ENCODE measurements around the gene RAB5A. TPM values are rescaled to one million over a fixed set of nuclear protein-coding genes. Genes with fewer than 3 reads are reported as not detected.
"Not testable (repeated sequence)": the region's sequence is repeated elsewhere in the genome, so short reads cannot be mapped to it uniquely, and the experiment has no call there.

Gene RAB5A
- total RNA-seq, 1 experiment from 2014 or later, result 19.2 TPM

- peak; percentile 40 for DNase-seq (ENCODE audit: low read depth)
These were observed 790 bp downstream of the RAB5A start for GRCh38 chr3:19947549-19948225.

DNA sequence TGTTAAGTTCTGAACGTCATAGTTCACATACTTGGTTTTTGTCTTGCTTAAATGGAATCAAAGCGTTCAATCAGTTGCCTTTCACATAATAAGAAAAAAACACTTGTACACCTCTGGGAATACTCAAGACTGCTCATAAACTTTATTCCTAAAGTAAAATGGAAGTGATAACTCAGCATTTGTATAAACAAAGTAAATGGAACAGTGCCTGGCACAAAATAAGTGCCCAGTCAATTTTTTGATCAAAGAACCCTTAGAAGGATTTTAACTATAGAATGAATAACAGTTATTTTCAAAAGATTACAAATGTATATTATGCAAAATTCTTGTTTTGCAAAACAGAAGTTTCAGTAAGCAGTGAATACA, 1.3 kb downstream of the RAB5A start:
- no peak for DNase-seq (ENCODE audit: low read depth)

DNA sequence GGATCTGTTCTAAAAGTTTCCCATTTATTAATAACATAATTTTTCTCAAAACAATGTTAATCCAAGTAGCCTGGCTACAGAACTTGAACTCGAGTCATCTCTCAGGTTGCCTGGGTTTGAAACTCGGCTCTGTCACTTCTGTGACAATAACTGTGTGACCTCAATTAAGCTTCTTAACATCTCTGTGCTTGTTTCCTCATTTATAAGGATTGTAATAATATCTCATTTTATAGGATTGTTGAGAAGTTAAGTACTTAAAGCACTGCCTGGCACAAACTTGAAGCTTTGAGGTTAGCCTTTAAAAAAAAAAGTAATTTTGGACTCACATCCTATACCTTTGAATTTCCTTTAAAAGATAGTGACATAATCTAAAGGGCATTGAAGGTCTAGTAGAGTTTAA, 3.4 kb downstream of the RAB5A start:
- DNase-seq (ENCODE audit: low read depth), result no peak

- DNase-seq (ENCODE audit: low read depth), result no peak
These were observed 7.8 kb downstream of the RAB5A start for GRCh38 chr3:19954676-19955075.

DNA sequence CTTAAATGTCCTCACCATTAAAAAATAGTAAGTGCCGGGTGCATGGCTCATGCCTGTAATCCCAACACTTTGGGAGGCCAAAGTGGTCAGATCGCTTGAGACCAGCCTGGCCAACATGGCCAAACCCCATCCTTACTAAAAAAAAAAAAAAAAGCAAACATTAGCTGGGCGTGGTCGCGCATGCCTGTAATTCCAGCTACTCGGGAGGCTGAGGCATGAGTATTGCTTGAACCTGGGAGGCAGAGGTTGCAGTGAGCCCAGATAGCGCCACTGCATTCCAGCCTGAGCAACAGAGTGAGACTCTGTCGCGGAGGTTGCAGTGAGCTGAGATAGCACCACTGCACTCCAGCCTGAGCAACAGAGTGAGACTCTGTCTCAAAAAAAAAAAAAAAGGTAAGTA, 10.5 kb downstream of the RAB5A start:
- not testable (repeated sequence) for DNase-seq (ENCODE audit: low read depth)

DNA sequence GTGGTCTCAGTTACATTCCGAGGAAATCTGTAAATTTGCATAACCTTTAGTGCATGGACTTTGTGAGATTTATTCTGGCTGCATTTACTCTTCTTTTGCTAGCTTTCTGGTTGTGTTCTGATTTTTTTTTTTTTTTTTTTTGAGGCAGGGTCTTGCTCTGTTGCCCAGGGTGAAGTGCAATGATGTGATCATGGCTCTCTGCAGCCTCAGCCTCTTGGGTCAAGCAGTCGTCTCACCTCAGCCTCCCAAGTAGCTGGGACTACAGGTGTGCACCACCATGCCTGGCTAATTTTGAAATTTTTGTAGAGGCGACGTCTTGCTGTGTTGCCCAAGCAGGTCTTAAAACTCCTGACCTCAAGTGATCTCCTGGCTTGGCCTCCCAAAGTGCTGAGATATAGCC, 12.6 kb downstream of the RAB5A start:
- no peak for DNase-seq (ENCODE audit: low read depth)

DNA sequence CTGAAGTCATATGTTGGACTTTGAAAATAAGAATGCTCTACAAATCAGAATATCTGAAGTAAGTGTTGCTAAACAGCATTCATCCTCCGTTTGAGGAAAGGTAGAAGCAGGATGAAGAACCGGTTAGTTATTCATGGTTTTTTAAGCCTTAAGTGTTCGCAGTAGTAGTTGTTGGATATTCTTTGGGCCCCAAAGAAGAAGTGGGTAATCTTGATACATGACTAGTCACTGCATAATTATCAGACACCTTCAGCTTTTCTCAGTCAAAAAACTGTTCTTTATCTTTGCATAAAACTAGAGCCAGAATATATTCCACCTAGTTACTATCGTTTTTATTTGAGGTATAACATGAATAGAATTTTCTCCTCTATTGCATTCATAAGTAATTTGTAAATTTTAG, 13.8 kb downstream of the RAB5A start:
- no peak for DNase-seq (ENCODE audit: low read depth)

DNA sequence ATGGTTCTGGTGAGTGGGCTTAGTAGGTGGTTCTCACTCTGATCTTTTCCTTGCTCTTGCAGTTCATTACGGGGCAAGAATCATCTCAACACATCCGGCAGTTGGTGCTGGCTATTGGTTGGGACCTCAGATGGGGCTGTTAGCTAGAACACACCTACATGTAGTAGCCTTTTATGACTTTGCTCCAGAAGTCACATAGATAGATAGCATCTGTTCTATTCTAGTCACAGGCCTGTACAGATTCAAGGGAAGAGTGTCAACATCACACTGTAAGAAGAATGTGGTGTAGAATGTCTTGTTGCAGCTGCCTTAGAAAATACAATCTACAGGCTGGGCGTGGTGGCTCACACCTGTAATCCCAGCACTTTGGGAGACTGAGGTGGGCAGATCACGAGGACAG, 15.1 kb downstream of the RAB5A start:
- no peak for DNase-seq (ENCODE audit: low read depth)

DNA sequence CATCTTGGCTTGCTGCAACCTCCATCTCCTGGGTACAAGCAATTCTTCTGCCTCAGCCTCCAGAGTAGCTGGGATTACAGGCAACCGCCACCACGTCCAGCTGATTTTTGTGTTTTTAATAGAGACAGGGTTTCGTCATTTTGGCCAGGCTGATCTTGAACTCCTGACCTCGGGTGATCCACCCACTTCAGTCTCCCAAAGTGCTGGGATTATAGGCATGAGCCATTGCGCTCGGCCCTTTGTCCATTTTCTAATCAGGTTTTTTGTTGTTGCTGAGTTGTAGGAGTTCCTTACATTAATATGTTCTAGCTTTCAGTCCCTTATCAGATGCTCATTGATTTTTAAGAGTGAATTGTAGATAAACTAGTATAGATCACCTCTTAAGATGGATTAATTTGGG, 20.3 kb downstream of the RAB5A start:
- no peak for DNase-seq (ENCODE audit: low read depth)

DNA sequence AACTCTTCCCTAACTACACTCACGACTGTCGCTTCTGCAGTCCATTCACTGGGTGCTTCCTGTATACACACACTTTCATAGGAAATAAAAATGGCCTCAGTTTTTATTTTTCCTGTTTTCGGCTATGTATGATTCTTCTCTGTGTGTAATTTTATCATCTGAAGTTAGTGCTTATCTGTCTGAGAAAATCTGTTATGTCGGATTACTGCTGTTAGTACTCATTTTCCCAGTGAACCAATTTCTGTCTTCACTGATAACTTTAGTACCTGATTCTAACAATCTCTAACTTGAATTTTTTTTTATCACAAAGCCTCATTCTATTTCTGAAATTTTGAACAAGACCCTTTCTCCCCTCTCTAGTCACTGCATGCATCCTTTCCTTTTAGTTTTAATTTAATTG, 20.9 kb downstream of the RAB5A start:
- no peak for DNase-seq (ENCODE audit: low read depth)

DNA sequence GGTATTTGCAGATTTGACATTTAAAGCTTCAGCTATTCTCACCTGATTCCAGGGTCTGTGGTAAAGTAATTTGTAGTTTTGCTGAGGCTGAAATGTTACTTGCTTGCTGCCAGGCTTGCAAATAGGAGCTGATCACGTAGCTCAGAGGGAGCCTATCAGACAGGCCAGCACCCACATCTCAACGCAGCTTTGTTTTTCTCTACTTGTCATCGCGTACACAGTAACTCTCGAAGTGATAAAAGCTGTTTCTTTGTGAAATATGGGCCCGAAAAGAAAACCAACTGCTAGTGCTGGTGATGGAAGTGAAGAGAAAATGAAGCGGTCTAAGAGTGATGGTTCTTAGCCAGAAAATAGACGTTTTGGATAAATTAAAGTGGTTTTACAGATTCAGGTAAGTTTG, 23.4 kb downstream of the RAB5A start:
- DNase-seq (ENCODE audit: low read depth), result no peak

DNA sequence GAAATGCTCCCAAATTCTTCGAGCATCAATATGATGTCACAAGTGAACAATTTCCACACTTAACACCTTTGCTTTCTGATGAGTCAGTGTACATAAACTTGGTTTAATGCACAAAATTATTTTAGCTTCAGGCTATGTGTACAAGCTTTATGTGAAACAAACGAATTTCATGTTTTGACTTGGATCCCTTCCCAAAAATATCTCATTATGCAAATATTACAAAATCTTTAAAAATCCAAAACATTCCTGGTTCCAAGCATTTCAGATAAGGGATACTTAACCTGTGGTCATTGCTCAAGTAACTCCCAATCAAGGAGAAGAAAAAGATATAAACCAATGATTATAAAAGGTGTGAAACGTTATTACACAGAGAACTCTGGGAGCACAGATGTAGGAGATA, 25.2 kb downstream of the RAB5A start:
- DNase-seq (ENCODE audit: low read depth), result no peak

DNA sequence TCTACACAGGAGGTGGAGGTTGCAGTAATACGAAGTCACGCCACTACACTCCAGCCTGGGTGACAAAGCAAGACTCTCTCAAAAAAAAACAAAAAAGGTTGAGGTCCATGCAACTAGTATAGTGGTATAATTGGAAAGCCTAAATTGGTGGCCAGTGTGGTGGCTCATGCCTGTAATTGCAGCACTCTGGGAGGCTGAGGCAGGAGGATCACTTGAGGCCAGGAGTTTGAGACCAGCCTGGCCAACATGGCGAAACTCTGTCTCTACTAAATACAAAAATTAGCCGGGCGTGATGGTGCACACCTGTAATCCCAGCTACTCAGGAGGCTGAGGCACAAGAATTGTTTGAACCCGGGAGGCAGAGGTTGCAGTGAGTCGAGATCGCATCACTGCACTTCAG, 42.0 kb downstream of the RAB5A start:
- DNase-seq (ENCODE audit: low read depth), result not testable (repeated sequence)

GRCh38 chr3:19994796-19995195, 47.9 kb downstream of the RAB5A start:
- no peak for DNase-seq (ENCODE audit: low read depth)

DNA sequence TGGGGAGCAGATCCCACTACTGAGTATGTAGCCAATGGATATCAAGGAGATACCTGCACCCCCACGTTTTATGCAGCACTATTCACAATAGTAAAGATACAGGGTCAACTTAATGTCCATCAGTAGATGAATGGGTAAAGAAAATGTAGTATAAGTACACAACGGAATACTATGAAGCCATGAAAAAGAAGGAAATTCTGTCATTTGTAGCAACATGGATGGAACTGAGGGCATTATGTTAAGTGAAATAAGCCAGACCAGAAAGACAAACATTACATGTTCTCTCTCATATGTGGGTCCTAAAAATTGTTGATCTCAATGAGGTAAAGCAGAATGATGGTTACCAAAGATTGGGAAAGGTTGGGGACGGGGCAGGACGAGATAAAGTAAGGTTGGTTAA, 50.6 kb downstream of the RAB5A start:
- DNase-seq (ENCODE audit: low read depth), result no peak

DNA sequence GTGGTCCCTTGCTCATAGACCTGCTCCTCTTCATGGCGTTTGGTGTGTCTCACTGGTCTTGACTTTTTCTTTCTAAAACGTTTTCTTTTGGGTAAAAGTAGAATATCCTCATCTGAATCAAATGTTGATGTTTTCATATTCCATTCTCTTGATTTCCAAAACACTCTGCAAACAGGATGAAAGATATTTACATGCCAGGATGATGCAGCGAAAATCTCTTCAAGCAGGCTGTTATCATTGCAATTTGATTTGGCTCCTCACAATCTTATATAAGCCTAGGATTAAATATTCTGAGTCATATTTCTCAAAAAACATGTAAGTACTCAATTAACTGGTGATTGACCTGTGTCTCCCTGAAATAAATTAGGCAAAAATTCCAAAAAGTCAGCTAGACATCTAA, 55.0 kb downstream of the RAB5A start:
- DNase-seq (ENCODE audit: low read depth), result no peak

DNA sequence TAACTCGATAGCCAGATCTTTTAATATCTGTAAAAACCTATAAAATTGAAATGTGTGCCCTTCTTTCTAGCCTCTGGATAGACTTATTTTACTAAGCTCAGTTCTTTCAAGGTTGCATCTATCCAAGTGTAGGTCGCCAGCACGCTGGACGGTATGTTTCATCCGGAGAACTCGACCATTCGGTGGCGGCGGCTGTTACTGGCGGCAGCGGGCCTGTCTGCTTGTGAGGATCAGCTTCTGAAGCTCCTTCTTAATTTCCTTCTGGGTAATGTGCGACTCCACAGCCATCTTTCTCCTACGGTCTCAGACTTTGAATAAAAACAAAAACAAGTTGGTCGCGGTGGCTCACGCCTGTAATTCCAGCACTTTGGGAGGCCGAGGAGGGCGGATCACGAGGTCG, 61.1 kb downstream of the RAB5A start:
- no peak for DNase-seq (ENCODE audit: low read depth)

GRCh38 chr3:20008646-20009045, 61.7 kb downstream of the RAB5A start:
- DNase-seq (ENCODE audit: low read depth), result no peak

DNA sequence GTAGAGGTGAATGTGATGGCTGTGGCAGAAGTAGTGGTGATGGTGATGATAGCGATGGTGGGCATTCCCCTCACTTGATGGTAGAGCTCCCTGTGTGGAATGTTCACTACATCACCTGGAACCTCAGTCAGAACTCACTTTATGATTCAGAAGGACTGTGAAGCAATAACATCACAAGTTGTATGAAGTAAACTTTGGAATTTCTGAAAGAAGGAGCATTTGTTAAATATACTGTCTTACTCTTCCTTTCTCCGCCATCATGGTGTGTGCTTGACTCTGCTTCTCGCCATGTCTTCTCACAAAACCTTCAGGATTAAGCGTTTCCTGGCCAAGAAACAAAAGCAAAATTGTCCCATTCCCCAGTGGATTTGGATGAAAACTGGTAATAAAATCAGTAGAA, 65.3 kb downstream of the RAB5A start, which contains the start of gene PP2D1:
PP2D1 (minus strand) TSS at position 101 of the 400 bp plus-strand sequence. CDS start 192 bp downstream, outside the sequence.
- DNase-seq (ENCODE audit: low read depth), result no peak

- DNase-seq (ENCODE audit: low read depth), result no peak
These were observed 66.5 kb downstream of the RAB5A start for GRCh38 chr3:20013396-20013795.

GRCh38 chr3:20015525-20015924, 68.6 kb downstream of the RAB5A start:
- no peak for DNase-seq (ENCODE audit: low read depth)

- DNase-seq (ENCODE audit: low read depth), result not testable (repeated sequence)
These were observed 69.2 kb downstream of the RAB5A start for GRCh38 chr3:20016076-20016475.

- no peak for DNase-seq (ENCODE audit: low read depth)
These were observed 76.2 kb downstream of the RAB5A start for GRCh38 chr3:20022954-20023622.
